CD14-positive monocyte (primary cell): ENCODE data around the gene FKBP6. TPM values are rescaled to one million over a fixed set of nuclear protein-coding genes. Genes with fewer than 3 reads are reported as not detected.

Source experiments
- DNase-seq, 3 donors: peaks; one replicate each; pipeline ENCODE4 v3.0.0-alpha.2; 2011 to 2022
- H2AFZ ChIP-seq: 2 replicates; pipeline ENCODE4 v1.6.0; 2012; ENCODE audit warnings: mild to moderate bottlenecking, low read depth, low read length, inconsistent platforms; ENCODE audit not compliant: insufficient read depth, poor library complexity, severe bottlenecking
- H3K27ac ChIP-seq, 2 donors: 1 replicate in 1 of 2; 2 replicates in 1 of 2; pipeline ENCODE4 v1.5.1; 2012 to 2013; ENCODE audit warnings: low read length in 2 of 2, control low read depth in 1 of 2, inconsistent platforms in 1 of 2, low read depth in 1 of 2, mild to moderate bottlenecking in 1 of 2
- H3K27me3 ChIP-seq, 2 donors: one replicate each; pipeline versions ENCODE4 v1.6.0 to v1.6.1; 2011 to 2013; ENCODE audit warnings: low read length in 2 of 2; ENCODE audit not compliant: control insufficient read depth in 2 of 2, insufficient read depth in 2 of 2
- H3K36me3 ChIP-seq, 2 donors: replicated peaks in 1 of 2; 1 replicate in 1 of 2; 2 replicates in 1 of 2; pipeline versions ENCODE4 v1.5.1 to v1.6.1; 2012 to 2013; ENCODE audit warnings: low read length in 2 of 2, control low read depth in 1 of 2, inconsistent platforms in 1 of 2, mild to moderate bottlenecking in 1 of 2; ENCODE audit not compliant: insufficient read depth in 2 of 2, control insufficient read depth in 1 of 2
- H3K4me1 ChIP-seq, 2 donors: 1 replicate in 1 of 2; 2 replicates in 1 of 2; pipeline versions ENCODE4 v1.5.1 to v1.6.1; 2012 to 2013; ENCODE audit warnings: low read length in 2 of 2, control low read depth in 1 of 2, inconsistent platforms in 1 of 2, mild to moderate bottlenecking in 1 of 2, moderate library complexity in 1 of 2; ENCODE audit not compliant: insufficient read depth in 2 of 2, control insufficient read depth in 1 of 2
- H3K4me2 ChIP-seq: replicated peaks from 2 replicates; pipeline ENCODE3; 2012; ENCODE audit warnings: low read length, moderate library complexity, mild to moderate bottlenecking; ENCODE audit not compliant: poor library complexity, severe bottlenecking; ENCODE audit errors: extremely low read depth
- H3K4me3 ChIP-seq, 3 experiments: fragments of 200-600 bp in 1 of 3; sonication (generic) in 1 of 3; replicated peaks in 1 of 3; 1 replicate in 2 of 3; 2 replicates in 1 of 3; pipeline ENCODE4 v1.5.1; 2011 to 2013; ENCODE audit warnings: low read length in 3 of 3, mild to moderate bottlenecking in 3 of 3, control low read depth in 2 of 3, low read depth in 2 of 3, inconsistent platforms in 1 of 3, moderate library complexity in 1 of 3
- H3K79me2 ChIP-seq: 2 replicates; pipeline ENCODE4 v1.6.0; 2012; ENCODE audit warnings: mild to moderate bottlenecking, control low read depth, inconsistent platforms, low read length, moderate library complexity; ENCODE audit not compliant: insufficient read depth
- H3K9ac ChIP-seq: 2 replicates; pipeline ENCODE4 v1.6.0; 2017; ENCODE audit warnings: low read length, mild to moderate bottlenecking; ENCODE audit not compliant: insufficient read depth, poor library complexity, severe bottlenecking
- H3K9me3 ChIP-seq, 2 donors: replicated peaks in 1 of 2; 1 replicate in 1 of 2; 2 replicates in 1 of 2; pipeline versions ENCODE4 v1.5.1 to v1.6.1; 2012 to 2013; ENCODE audit warnings: low read length in 2 of 2, control low read depth in 1 of 2; ENCODE audit not compliant: control insufficient read depth in 1 of 2, insufficient read depth in 1 of 2
- H4K20me1 ChIP-seq: 2 replicates; pipeline ENCODE4 v1.6.0; 2012; ENCODE audit warnings: mild to moderate bottlenecking, low read length, control low read depth, moderate library complexity; ENCODE audit not compliant: insufficient read depth
- H3K27ac Mint-ChIP-seq, 7 donors: one replicate each; pipeline ENCODE4 v1.8.0; 2020; ENCODE audit warnings: mild to moderate bottlenecking in 7 of 7, mixed read lengths in 7 of 7, moderate library complexity in 6 of 7, inconsistent platforms in 2 of 7
- H3K27me3 Mint-ChIP-seq, 3 donors: one replicate each; pipeline ENCODE4 v1.8.0; 2021 to 2022; ENCODE audit warnings: low read depth in 3 of 3, mild to moderate bottlenecking in 3 of 3, mixed read lengths in 3 of 3, moderate library complexity in 3 of 3, inconsistent platforms in 1 of 3
- H3K36me3 Mint-ChIP-seq, 2 donors: one replicate each; pipeline ENCODE4 v1.8.0; 2020; ENCODE audit warnings: mixed read lengths in 2 of 2, inconsistent platforms in 1 of 2, mild to moderate bottlenecking in 1 of 2
- H3K4me1 Mint-ChIP-seq: one replicate; pipeline ENCODE4 v1.8.0; 2020; ENCODE audit warnings: mild to moderate bottlenecking, mixed read lengths
- H3K4me3 Mint-ChIP-seq, 2 donors: one replicate each; pipeline ENCODE4 v1.8.0; 2020; ENCODE audit warnings: mild to moderate bottlenecking in 2 of 2, mixed read lengths in 2 of 2, moderate library complexity in 1 of 2
- H3K9me3 Mint-ChIP-seq, 7 donors: one replicate each; pipeline ENCODE4 v1.8.0; 2020 to 2022; ENCODE audit warnings: mixed read lengths in 7 of 7, mild to moderate bottlenecking in 6 of 7, moderate library complexity in 6 of 7, inconsistent platforms in 2 of 7
- CTCF ChIP-seq: fragments of 200-600 bp; IDR thresholded peaks from one replicate; pipeline ENCODE4 v1.8.0; 2022; ENCODE audit warnings: antibody characterized with exemption, mild to moderate bottlenecking
- WGBS: methylation state at CpG from one replicate; pipeline ENCODE4 v1.1.5; 2013; ENCODE audit warnings: missing lambda C conversion rate; ENCODE audit not compliant: insufficient coverage; 5-methylcytosine and 5-hydroxymethylcytosine counted together
- intact Hi-C, 2 donors: fragments of 100-400 bp; cut with micrococcal nuclease; formaldehyde crosslinking; loops; one replicate each; pipeline versions ENCODE4 v1.15.0 to v1.15.1; 2023
- polyA plus RNA-seq, 3 donors: library from polyadenylated mRNA; depleted of rRNA in 1 of 3; unstranded in 2 of 3; stranded (reverse) in 1 of 3; fragments of 300-500 nt in 2 of 3; fragments of >200 nt in 1 of 3; fragmentation: Illumina TruSeq in 2 of 3; gene quantifications; 1 replicate in 2 of 3; 2 replicates in 1 of 3; pipeline ENCODE4 v1.2.3, GENCODE V29; 2012 to 2021

The FKBP6 gene
- polyA plus RNA-seq, 3 donors = 0.17 TPM; not detected in 2

- intact Hi-C loops = no loop called here
These were observed 13.9 kb downstream of the FKBP6 start for GRCh38 chr7:73341877-73342276.

GRCh38 chr7:73342645-73343044 lies 14.7 kb downstream of the FKBP6 start:
- H3K36me3 ChIP-seq = no peaks in the 10 kb centered on the region
- intact Hi-C loops = no loop called here
- no peak overlapping the region for H3K4me3 ChIP-seq
- H3K36me3 Mint-ChIP-seq = no peaks in the 10 kb centered on the region
- 90% methylated on average over 5 of the region's 8 CpGs for WGBS
- no peak overlapping the region for H3K27ac ChIP-seq
- no peak for TF ChIP-seq CTCF
- H3K4me3 Mint-ChIP-seq = peak overlapping the region in 1 of 2 donors; percentile 39
- peak overlapping the region; percentile 13 for H2AFZ ChIP-seq
- no peaks in the 10 kb centered on the region for H3K9me3 Mint-ChIP-seq
- no peaks in the 10 kb centered on the region for H3K9me3 ChIP-seq
- no peak overlapping the region for H3K4me2 ChIP-seq
- DNase-seq = no peak
- H4K20me1 ChIP-seq = no peaks in the 10 kb centered on the region
- H3K4me1 ChIP-seq = peaks cover 7 to 8% of the 10 kb centered on the region in 2 donors
- peak overlapping the region in 1 of 7 donors; percentile 79 for H3K27ac Mint-ChIP-seq
- no peaks in the 10 kb centered on the region for H3K79me2 ChIP-seq
- H3K9ac ChIP-seq = no peak overlapping the region
- no peaks in the 10 kb centered on the region for H3K27me3 ChIP-seq
- peaks cover 10 to 24% (median 11%) of the 10 kb centered on the region in 3 donors for H3K27me3 Mint-ChIP-seq
- peaks cover 14% of the 10 kb centered on the region for H3K4me1 Mint-ChIP-seq

More at GRCh38 chr7:73341877-73342276, 13.9 kb downstream of the FKBP6 start:
- Mint-ChIP-seq H3K4me1 (peaks cover 14% of the 10 kb centered on the region), H3K27me3 (peaks cover 8 to 24% (median 10%) of the 10 kb centered on the region in 3 donors), H3K27ac (peak overlapping the region in 2 of 7 donors; percentile 15 to 76), H3K36me3 (no peaks in the 10 kb centered on the region), H3K9me3 (no peaks in the 10 kb centered on the region), H3K4me3 (no peak overlapping the region)
- H3K79me2 ChIP-seq = no peaks in the 10 kb centered on the region
- H3K4me3 ChIP-seq = no peak overlapping the region
- H2AFZ ChIP-seq = no peak overlapping the region
- no peaks in the 10 kb centered on the region for H3K27me3 ChIP-seq
- H3K9ac ChIP-seq = no peak overlapping the region
- 80% methylated on average over 4 of the region's 8 CpGs for WGBS
- TF ChIP-seq CTCF = no peak
- H3K9me3 ChIP-seq = no peaks in the 10 kb centered on the region
- H4K20me1 ChIP-seq = no peaks in the 10 kb centered on the region
- H3K4me1 ChIP-seq = peaks cover 7 to 8% of the 10 kb centered on the region in 2 donors
- H3K36me3 ChIP-seq = no peaks in the 10 kb centered on the region
- DNase-seq = peak; percentile 62 to 87 (median 77)
- H3K4me2 ChIP-seq = no peak overlapping the region
- no peak overlapping the region for H3K27ac ChIP-seq
